ENCODE results near the gene FAM210A. TPM values are rescaled to one million over a fixed set of nuclear protein-coding genes. Genes with fewer than 3 reads are reported as not detected.

The FAM210A gene
- total RNA-seq, 1 experiment from 2014 or later, result 21.0 TPM

- intact Hi-C loops (cut with micrococcal nuclease; ENCODE audit: unreplicated experiment) (no loop called here), in situ Hi-C loops (cut with HindIII; ENCODE audit: low pct_unique_long_range_greater_than_20kb, low sequenced_read_pairs) (no loop called here)
- Histone ChIP-seq H3K4me1 (ENCODE audit: control insufficient read depth, insufficient read depth, low read length) (0 out of 2 replicates have a peak, but pooled peaks cover 5% of the 10 kb centered on the region), H3K36me3 (ENCODE audit: control insufficient read depth, insufficient read depth, low read length) (peaks cover 16% of the 10 kb centered on the region), H3K27me3 (ENCODE audit: control insufficient read depth, insufficient read depth, low read length) (no peaks in the 10 kb centered on the region), H3K27ac (ENCODE audit: low read length) (no peak overlapping the region), H3K4me3 (ENCODE audit: low read depth in 2 of 2, low read length in 2 of 2) (no peak overlapping the region), H3K9me3 (ENCODE audit: control insufficient read depth, insufficient read depth, low read depth, low read length) (no peaks in the 10 kb centered on the region)
- CTCF ChIA-PET, result no interaction called here
- no peak for TF ChIP-seq REST (IDR thresholded peaks at IDR 0.05; ENCODE audit: insufficient read depth in 1 of 2, low read depth in 2 of 2, low read length in 1 of 2)
- POLR2A ChIA-PET, result no interaction called here
- BruUV-seq (replicated peaks), result no TSS peak
- ATAC-seq (no peak), DNase-seq (ENCODE audit: low read depth, low spot score) (no peak)
These were observed 4.1 kb upstream of the FAM210A start for GRCh38 chr18:13730481-13730880.

DNA sequence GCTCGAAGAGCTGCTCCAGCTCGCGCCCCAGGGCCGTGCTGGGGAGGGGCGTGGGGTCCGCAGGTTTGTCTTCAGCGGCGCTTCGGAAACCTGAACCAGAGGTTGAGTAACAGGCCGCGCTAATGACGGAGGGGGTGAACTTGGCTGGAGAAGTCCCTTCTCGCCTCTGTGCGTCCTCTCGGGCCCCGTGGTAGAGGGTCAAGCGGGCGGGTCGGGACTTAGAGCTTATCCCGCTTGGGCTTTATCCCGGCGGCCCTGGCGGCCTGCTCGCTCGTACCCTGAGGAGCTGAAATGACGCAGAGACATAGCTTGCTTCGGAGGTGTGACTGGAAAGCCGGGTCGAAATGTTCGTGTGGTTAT lies 594 bp upstream of the FAM210A start:
- in situ Hi-C loops (cut with HindIII; ENCODE audit: low pct_unique_long_range_greater_than_20kb, low sequenced_read_pairs), result no loop called here
- Histone ChIP-seq H3K4me1 (ENCODE audit: control insufficient read depth, insufficient read depth, low read length) (peaks cover 15% of the 10 kb centered on the region), H3K27me3 (ENCODE audit: control insufficient read depth, insufficient read depth, low read length) (no peaks in the 10 kb centered on the region), H3K4me3 (ENCODE audit: low read depth in 2 of 2, low read length in 2 of 2) (peak overlapping the region; percentile 90 to 96), H3K36me3 (ENCODE audit: control insufficient read depth, insufficient read depth, low read length) (peaks cover 8% of the 10 kb centered on the region), H3K9me3 (ENCODE audit: control insufficient read depth, insufficient read depth, low read depth, low read length) (no peaks in the 10 kb centered on the region), H3K27ac (ENCODE audit: low read length) (peak overlapping the region; percentile 83)
- POLR2A ChIA-PET, result no interaction called here
- DNase-seq (ENCODE audit: low read depth, low spot score), result no peak
- CTCF ChIA-PET, result no interaction called here
- TF ChIP-seq, protein P1, sequence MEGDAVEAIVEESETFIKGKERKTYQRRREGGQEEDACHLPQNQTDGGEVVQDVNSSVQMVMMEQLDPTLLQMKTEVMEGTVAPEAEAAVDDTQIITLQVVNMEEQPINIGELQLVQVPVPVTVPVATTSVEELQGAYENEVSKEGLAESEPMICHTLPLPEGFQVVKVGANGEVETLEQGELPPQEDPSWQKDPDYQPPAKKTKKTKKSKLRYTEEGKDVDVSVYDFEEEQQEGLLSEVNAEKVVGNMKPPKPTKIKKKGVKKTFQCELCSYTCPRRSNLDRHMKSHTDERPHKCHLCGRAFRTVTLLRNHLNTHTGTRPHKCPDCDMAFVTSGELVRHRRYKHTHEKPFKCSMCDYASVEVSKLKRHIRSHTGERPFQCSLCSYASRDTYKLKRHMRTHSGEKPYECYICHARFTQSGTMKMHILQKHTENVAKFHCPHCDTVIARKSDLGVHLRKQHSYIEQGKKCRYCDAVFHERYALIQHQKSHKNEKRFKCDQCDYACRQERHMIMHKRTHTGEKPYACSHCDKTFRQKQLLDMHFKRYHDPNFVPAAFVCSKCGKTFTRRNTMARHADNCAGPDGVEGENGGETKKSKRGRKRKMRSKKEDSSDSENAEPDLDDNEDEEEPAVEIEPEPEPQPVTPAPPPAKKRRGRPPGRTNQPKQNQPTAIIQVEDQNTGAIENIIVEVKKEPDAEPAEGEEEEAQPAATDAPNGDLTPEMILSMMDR (IDR thresholded peaks at IDR 0.05), result no peak
- no peak for TF ChIP-seq REST (IDR thresholded peaks at IDR 0.05; ENCODE audit: insufficient read depth in 1 of 2, low read depth in 2 of 2, low read length in 1 of 2)
- TF ChIP-seq TCF7L2 (IDR thresholded peaks at IDR 0.05; ENCODE audit: low read depth, low read length), result no peak
- no peak for TF ChIP-seq POLR2AphosphoS5 (IDR thresholded peaks at IDR 0.05; ENCODE audit: low read depth, low read length)
- no peak for TF ChIP-seq SIN3A (IDR thresholded peaks at IDR 0.05; ENCODE audit: borderline replicate concordance, insufficient read depth, low read depth, low read length)
- no TSS peak for BruUV-seq (replicated peaks)
- ATAC-seq, result peak; percentile 46
- intact Hi-C loops (cut with micrococcal nuclease; ENCODE audit: unreplicated experiment), result no loop called here
